Astrocyte of the cerebellum (primary cell): ENCODE data around the gene CCNQ.

Source experiments
- DNase-seq: peaks from one replicate; pipeline ENCODE4 v3.0.0-alpha.2; 2011; ENCODE audit warnings: low read depth
- H3K4me3 ChIP-seq: 2 replicates; pipeline ENCODE4 v1.5.1; 2011; ENCODE audit warnings: mild to moderate bottlenecking, low read depth, low read length, moderate library complexity
- CTCF ChIP-seq: IDR thresholded peaks from 2 replicates; pipeline ENCODE4 v1.5.1; 2012; ENCODE audit warnings: low read length, low read depth, moderate library complexity, mild to moderate bottlenecking; ENCODE audit errors: missing control alignments
- in situ Hi-C: cut with HindIII; loops from 2 replicates; pipeline ENCODE4 v1.10.0; 2017; ENCODE audit warnings: low sequenced_read_pairs

Gene CCNQ

GRCh38 chrX:153547195-153547594 is 51.7 kb downstream of the CCNQ start:
- TF ChIP-seq CTCF = no peak
- DNase-seq = no peak
- no peak overlapping the region for H3K4me3 ChIP-seq
- in situ Hi-C loops = no loop called here

GRCh38 chrX:153546386-153546785 is 52.6 kb downstream of the CCNQ start:
- TF ChIP-seq CTCF = no peak
- in situ Hi-C loops = no loop called here

GRCh38 chrX:153544727-153545126 is 54.2 kb downstream of the CCNQ start:
- in situ Hi-C loops = no loop called here
- TF ChIP-seq CTCF = no peak
- no peak overlapping the region for H3K4me3 ChIP-seq
- no peak for DNase-seq

More at GRCh38 chrX:153546386-153546785, 52.6 kb downstream of the CCNQ start:
- no peak for DNase-seq
- H3K4me3 ChIP-seq = no peak overlapping the region

- no peak for TF ChIP-seq CTCF
- in situ Hi-C loops = no loop called here
- no peak overlapping the region for H3K4me3 ChIP-seq
- no peak for DNase-seq
Measured at GRCh38 chrX:153539979-153540358, 59.0 kb downstream of the CCNQ start.

- H3K4me3 ChIP-seq = no peak overlapping the region
- peak; percentile 19 for DNase-seq
- in situ Hi-C loops = no loop called here
- TF ChIP-seq CTCF = peak; percentile 77
Measured at GRCh38 chrX:153539171-153539978, 59.6 kb downstream of the CCNQ start.

- in situ Hi-C loops = no loop called here
- TF ChIP-seq CTCF = no peak
- DNase-seq = no peak
- H3K4me3 ChIP-seq = no peak overlapping the region
Measured at GRCh38 chrX:153538424-153538823, 60.5 kb downstream of the CCNQ start.
